Fibroblast of lung (primary cell): Measurements from ENCODE around the gene PAPOLA. TPM values are rescaled to one million over a fixed set of nuclear protein-coding genes. Genes with fewer than 3 reads are reported as not detected.

Experiments used
- DNase-seq, 2 donors: peaks; one replicate each; pipeline versions ENCODE4 v3.0.0 to v3.0.0-alpha.2; 2010; ENCODE audit warnings: low read depth in 2 of 2
- H2AFZ ChIP-seq: 2 replicates; pipeline ENCODE4 v1.5.1; 2012; ENCODE audit warnings: low read length, control low read depth, inconsistent platforms
- H3K27ac ChIP-seq: 2 replicates; pipeline ENCODE4 v1.5.1; 2011; ENCODE audit warnings: low read length, control low read depth; ENCODE audit not compliant: insufficient read depth
- H3K27me3 ChIP-seq: 2 replicates; pipeline ENCODE4 v1.5.1; 2011; ENCODE audit warnings: mild to moderate bottlenecking, low read length; ENCODE audit not compliant: control insufficient read depth, insufficient read depth
- H3K36me3 ChIP-seq: 2 replicates; pipeline ENCODE4 v1.5.1; 2011; ENCODE audit warnings: low read length; ENCODE audit not compliant: control insufficient read depth, insufficient read depth
- H3K4me1 ChIP-seq: 2 replicates; pipeline ENCODE4 v1.5.1; 2011; ENCODE audit warnings: low read length; ENCODE audit not compliant: control insufficient read depth, insufficient read depth; ENCODE audit errors: extremely low read depth
- H3K4me2 ChIP-seq: 2 replicates; pipeline ENCODE4 v1.5.1; 2011; ENCODE audit warnings: low read length, control low read depth; ENCODE audit not compliant: insufficient read depth; ENCODE audit errors: extremely low read depth
- H3K4me3 ChIP-seq, 4 experiments: fragments of 200-600 bp in 1 of 4; sonication (generic) in 1 of 4; replicated peaks in 1 of 4; 2 replicates each; pipeline ENCODE4 v1.5.1; 2011 to 2016; ENCODE audit warnings: low read length in 4 of 4, low read depth in 3 of 4, mild to moderate bottlenecking in 3 of 4, control low read depth in 2 of 4, inconsistent platforms in 1 of 4, mixed read lengths in 1 of 4; ENCODE audit not compliant: insufficient read depth in 1 of 4; ENCODE audit errors: control extremely low read depth in 1 of 4
- H3K79me2 ChIP-seq: 2 replicates; pipeline ENCODE4 v1.5.1; 2012; ENCODE audit warnings: mild to moderate bottlenecking, low read length, inconsistent platforms; ENCODE audit not compliant: control insufficient read depth, insufficient read depth
- H3K9ac ChIP-seq: 2 replicates; pipeline ENCODE4 v1.5.1; 2011; ENCODE audit warnings: mild to moderate bottlenecking, low read length, control low read depth; ENCODE audit not compliant: insufficient read depth
- H3K9me3 ChIP-seq: 2 replicates; pipeline ENCODE4 v1.5.1; 2012; ENCODE audit warnings: low read depth, low read length; ENCODE audit not compliant: control insufficient read depth, insufficient read depth
- H4K20me1 ChIP-seq: 2 replicates; pipeline ENCODE4 v1.5.1; 2011; ENCODE audit warnings: low read length; ENCODE audit not compliant: control insufficient read depth, insufficient read depth; ENCODE audit errors: extremely low read depth
- EZH2 ChIP-seq: IDR thresholded peaks from 2 replicates; pipeline ENCODE4 v1.5.1; 2012; ENCODE audit warnings: low read length, control low read depth, mild to moderate bottlenecking; ENCODE audit errors: missing control alignments
- polyA plus RNA-seq, 2 donors: library from polyadenylated mRNA; depleted of rRNA in 1 of 2; stranded (reverse) in 1 of 2; unstranded in 1 of 2; fragments of >200 nt; gene quantifications; 2 replicates each; pipeline ENCODE4 v1.2.1, GENCODE V29; 2011 to 2012; ENCODE audit warnings: missing spikeins in 1 of 2
- total RNA-seq: library from RNA; depleted of rRNA; stranded (reverse); fragments of >200 nt; gene quantifications from 2 replicates; pipeline ENCODE4 v1.2.1, GENCODE V29; 2014
- TF ChIP-seq, protein P1 (sequence below), 2 donors: IDR thresholded peaks in 1 of 2; conservative IDR thresholded peaks in 1 of 2; 1 replicate in 1 of 2; 2 replicates in 1 of 2; pipeline ENCODE4 v1.5.1; 2011 to 2012; ENCODE audit warnings: low read length in 2 of 2, control low read depth in 1 of 2, inconsistent platforms in 1 of 2, low read depth in 1 of 2, mild to moderate bottlenecking in 1 of 2

The PAPOLA gene
- total and polyA plus RNA-seq, 2 donors (not counting 1 experiment from before 2014, with no cell fraction given): 109 to 141 TPM

DNA sequence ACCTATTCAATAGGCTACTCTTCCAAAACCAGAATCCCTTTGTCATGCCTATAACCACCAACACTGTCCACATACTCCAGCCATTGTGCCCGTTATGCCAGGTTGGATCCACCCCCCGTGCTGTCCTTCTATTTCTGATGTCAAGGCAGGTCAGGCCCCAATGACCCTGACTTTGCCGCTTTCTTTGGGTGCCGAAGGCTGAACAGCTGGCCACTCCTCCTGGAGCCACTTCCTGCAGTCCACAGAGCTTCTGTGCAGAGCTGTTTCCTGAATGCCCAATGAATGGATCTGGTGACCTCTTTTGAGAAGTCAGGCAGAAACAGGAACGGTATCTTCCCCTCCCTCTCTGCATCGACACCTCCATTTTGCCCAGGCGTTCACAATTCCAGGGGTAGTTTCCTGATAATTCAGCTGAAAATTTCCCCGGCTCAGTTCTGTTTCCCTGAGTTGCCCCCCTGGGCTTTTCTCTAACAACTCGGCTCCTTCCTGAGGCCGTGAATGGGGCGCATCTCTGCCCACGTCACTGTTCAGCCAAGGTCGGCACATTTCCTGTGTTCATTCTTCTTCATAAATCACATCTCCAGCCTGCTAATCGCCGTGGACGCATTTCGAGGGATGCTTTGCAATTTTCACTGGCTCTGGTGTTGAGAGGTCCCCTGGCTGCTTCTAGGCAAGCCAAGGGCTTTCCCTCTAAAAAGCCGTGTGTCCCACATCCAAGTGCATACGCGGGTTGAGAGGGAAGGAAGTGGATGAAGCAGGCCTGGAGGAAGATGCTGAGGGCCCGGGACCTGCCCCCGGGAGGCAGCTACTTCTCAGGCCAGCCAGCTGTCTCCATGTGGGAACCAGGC, 86.5 kb downstream of the PAPOLA start:
- TF ChIP-seq EZH2: no peak
- TF ChIP-seq, protein P1, sequence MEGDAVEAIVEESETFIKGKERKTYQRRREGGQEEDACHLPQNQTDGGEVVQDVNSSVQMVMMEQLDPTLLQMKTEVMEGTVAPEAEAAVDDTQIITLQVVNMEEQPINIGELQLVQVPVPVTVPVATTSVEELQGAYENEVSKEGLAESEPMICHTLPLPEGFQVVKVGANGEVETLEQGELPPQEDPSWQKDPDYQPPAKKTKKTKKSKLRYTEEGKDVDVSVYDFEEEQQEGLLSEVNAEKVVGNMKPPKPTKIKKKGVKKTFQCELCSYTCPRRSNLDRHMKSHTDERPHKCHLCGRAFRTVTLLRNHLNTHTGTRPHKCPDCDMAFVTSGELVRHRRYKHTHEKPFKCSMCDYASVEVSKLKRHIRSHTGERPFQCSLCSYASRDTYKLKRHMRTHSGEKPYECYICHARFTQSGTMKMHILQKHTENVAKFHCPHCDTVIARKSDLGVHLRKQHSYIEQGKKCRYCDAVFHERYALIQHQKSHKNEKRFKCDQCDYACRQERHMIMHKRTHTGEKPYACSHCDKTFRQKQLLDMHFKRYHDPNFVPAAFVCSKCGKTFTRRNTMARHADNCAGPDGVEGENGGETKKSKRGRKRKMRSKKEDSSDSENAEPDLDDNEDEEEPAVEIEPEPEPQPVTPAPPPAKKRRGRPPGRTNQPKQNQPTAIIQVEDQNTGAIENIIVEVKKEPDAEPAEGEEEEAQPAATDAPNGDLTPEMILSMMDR (conservative IDR thresholded peaks at IDR 0.05 in 1 of 2, IDR thresholded peaks at IDR 0.05 in 1 of 2; ENCODE audit: low read depth in 1 of 2, low read length in 2 of 2): no peak
- H3K4me2 ChIP-seq: no peak overlapping the region
- H3K27ac ChIP-seq: no peak overlapping the region
- no peak for DNase-seq
- no peaks in the 10 kb centered on the region for H3K36me3 ChIP-seq
- no peak overlapping the region for H2AFZ ChIP-seq
- H3K4me1 ChIP-seq: no peaks in the 10 kb centered on the region
- H3K9ac ChIP-seq: no peak overlapping the region
- no peaks in the 10 kb centered on the region for H3K79me2 ChIP-seq
- H4K20me1 ChIP-seq: no peaks in the 10 kb centered on the region
- H3K4me3 ChIP-seq: no peak overlapping the region
- no peaks in the 10 kb centered on the region for H3K9me3 ChIP-seq
- H3K27me3 ChIP-seq: peaks cover 5% of the 10 kb centered on the region

DNA sequence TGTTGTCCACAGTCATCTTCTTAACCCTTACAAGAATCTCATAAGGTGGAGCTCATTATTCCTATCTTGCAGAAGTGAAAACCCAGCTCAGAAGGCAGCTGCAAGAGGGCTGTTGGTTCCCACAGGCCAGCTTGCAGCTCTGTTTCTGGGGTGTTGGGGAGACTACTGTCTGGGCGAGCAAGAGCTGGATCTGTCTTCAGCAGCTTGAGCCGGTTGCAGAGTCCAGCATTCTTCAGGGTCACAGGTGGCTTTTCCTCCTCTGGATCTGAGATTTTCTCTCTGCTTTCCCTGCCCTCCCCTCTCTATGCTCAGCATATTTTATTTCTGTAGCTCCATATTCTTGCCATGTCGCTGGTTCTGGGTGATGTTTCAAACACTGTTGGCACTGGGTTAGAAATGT, 87.4 kb downstream of the PAPOLA start:
- H3K4me3 ChIP-seq: no peak overlapping the region
- TF ChIP-seq, protein P1 (conservative IDR thresholded peaks at IDR 0.05 in 1 of 2, IDR thresholded peaks at IDR 0.05 in 1 of 2; ENCODE audit: low read depth in 1 of 2, low read length in 2 of 2): no peak
- TF ChIP-seq EZH2: no peak
- H3K9ac ChIP-seq: no peak overlapping the region
- H2AFZ ChIP-seq: no peak overlapping the region
- no peak for DNase-seq
- no peak overlapping the region for H3K4me2 ChIP-seq
- H3K36me3 ChIP-seq: no peaks in the 10 kb centered on the region
- H3K79me2 ChIP-seq: no peaks in the 10 kb centered on the region
- H3K27me3 ChIP-seq: no peaks in the 10 kb centered on the region
- no peaks in the 10 kb centered on the region for H3K9me3 ChIP-seq
- H3K4me1 ChIP-seq: no peaks in the 10 kb centered on the region
- H4K20me1 ChIP-seq: no peaks in the 10 kb centered on the region
- no peak overlapping the region for H3K27ac ChIP-seq

DNA sequence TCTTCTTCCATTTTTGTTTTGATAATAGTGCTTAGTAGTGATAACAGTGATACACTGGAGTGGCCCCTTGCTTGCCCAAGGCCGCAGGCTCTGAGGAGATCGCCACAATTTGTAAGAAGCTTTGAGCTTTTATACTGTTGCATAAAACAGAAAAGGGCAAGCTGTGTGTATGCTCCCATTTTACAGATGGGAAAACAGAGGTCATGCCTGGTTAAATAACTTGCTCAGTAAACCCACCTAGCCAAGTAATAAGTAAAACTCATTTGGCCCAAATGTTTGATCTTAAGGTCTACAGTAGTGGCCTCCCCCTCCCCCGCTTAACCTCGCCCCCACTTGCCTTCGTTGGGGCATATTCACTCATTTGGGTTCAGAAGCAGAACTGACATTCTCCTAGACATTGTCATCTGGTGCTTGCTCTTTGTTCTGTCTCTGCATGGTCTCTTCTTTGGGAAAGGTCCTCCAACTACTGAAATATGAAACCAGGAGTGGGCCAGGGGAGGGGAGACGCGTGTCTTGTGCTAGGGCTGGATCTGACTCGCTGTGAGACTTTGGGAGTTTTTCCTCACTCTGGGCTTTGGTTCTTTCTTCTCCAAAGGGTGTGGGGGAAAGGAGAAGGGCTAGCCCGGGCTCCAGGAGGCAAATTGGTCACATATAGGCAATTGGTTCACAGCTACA, 88.1 kb downstream of the PAPOLA start:
- H3K9ac ChIP-seq: no peak overlapping the region
- no peak for DNase-seq
- TF ChIP-seq EZH2: no peak
- TF ChIP-seq, protein P1 (conservative IDR thresholded peaks at IDR 0.05 in 1 of 2, IDR thresholded peaks at IDR 0.05 in 1 of 2; ENCODE audit: low read depth in 1 of 2, low read length in 2 of 2): no peak
- H3K4me2 ChIP-seq: no peak overlapping the region
- H3K4me3 ChIP-seq: no peak overlapping the region
- H3K27me3 ChIP-seq: no peaks in the 10 kb centered on the region
- H3K9me3 ChIP-seq: no peaks in the 10 kb centered on the region
- H4K20me1 ChIP-seq: no peaks in the 10 kb centered on the region
- no peaks in the 10 kb centered on the region for H3K4me1 ChIP-seq
- H3K27ac ChIP-seq: no peak overlapping the region
- no peaks in the 10 kb centered on the region for H3K79me2 ChIP-seq
- no peak overlapping the region for H2AFZ ChIP-seq
- no peaks in the 10 kb centered on the region for H3K36me3 ChIP-seq
